ENCODE measurements around the gene TEAD1.
A peak's percentile ranks its signal among the peaks of the same experiment; 100 is the strongest.

The TEAD1 gene

DNA sequence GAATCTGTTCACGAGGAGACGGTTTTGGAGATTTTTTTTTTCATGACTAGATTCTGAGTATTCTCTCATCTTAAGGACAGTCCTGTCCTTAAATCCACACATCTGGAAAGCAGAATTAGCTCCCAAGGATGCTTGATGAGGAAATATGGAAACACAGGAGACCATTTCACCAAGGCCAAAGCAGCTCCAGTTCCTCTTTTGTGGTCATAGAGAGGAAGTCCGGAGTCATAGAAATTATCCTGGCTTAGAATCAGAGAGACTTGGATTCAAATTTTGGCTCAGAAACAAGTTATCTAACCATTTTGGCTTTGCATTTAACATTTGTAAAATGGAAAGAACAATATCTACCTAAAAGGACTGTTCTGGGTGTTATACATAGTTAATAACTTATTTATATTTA is 7.3 kb upstream of the TEAD1 start:
- no peak for DNase-seq (ENCODE audit: low spot score)

DNA sequence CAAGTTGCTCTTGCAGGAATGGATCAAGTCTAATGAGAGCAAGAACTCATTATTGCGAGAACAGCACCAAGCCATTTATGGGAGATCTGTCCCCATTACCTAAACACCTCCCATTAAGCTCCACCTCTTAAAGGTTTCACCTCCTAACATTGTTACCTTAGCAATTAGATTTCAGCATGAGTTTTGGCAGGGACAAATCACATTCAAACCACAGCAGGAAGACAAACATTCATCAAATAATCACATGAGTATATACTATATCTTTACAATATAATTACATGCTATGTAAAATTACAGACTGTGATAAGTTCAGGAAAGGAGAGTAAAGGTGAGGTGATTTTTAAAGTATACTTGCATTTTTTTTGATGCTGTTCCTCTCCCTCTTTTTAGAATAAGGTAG is 6.6 kb upstream of the TEAD1 start:
- DNase-seq (ENCODE audit: low spot score): no peak

GRCh38 chr11:12668166-12668565 is 6.1 kb upstream of the TEAD1 start:
- no peak for DNase-seq (ENCODE audit: low spot score)

DNA sequence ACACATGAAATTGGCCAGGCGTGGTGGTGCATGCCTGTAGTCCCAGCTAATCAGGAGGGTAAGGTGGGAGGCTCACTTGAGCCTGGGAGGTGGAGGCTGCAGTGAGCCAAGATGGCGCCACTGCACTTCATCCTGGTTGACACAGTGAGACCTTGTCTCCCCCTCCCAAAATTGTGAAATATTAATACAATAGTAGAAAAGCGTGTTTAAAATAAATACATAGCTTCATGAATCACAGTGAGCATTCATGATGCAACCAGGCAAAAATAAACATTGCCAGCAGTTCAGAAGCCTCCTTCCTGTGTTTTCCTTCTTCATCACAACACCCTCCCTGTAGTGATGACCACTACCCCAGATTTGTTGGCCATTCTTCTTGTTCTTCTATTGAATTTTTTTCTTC is 4.3 kb upstream of the TEAD1 start:
- DNase-seq (ENCODE audit: low spot score): no peak

- DNase-seq (ENCODE audit: low spot score): no peak
Observed at GRCh38 chr11:12671370-12671769, 2.9 kb upstream of the TEAD1 start.

DNA sequence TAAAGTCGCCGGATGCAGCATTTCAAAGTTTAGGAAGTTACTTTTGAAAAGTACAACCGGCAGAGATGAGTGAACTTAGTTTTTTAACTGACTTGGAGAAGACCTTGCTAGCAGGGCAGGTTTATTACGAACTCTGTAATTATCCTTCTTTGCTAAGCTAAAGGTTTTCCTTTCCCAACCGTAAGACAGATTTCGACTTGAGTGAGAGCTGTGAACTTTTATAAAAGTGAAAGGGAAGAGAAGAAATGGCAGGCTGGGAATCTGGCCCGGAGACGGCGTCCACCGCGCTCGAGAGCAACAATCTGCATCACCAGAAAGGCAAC is 659 bp upstream of the TEAD1 start:
- DNase-seq (ENCODE audit: low spot score): no peak

DNA sequence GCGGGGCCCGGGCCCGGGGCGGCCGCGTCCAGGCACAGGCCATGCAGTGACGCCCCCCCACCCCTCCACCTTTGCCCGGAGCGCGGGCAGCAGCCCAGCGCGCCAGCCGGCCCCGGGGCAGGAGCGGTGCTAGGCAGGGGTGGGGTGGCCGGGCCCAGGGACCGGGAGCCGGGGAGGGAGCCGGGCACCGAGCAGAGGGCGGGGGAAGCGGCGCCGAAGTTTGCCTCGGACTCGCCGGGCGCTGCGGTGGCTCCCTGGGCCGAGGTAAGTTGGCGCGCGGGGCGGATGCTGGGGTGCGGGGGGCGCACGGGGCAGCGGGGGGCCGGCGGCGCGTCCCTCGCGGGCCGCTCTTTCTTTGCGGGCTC is 332 bp downstream of the TEAD1 start:
- DNase-seq (ENCODE audit: low spot score): peak; percentile 41

DNA sequence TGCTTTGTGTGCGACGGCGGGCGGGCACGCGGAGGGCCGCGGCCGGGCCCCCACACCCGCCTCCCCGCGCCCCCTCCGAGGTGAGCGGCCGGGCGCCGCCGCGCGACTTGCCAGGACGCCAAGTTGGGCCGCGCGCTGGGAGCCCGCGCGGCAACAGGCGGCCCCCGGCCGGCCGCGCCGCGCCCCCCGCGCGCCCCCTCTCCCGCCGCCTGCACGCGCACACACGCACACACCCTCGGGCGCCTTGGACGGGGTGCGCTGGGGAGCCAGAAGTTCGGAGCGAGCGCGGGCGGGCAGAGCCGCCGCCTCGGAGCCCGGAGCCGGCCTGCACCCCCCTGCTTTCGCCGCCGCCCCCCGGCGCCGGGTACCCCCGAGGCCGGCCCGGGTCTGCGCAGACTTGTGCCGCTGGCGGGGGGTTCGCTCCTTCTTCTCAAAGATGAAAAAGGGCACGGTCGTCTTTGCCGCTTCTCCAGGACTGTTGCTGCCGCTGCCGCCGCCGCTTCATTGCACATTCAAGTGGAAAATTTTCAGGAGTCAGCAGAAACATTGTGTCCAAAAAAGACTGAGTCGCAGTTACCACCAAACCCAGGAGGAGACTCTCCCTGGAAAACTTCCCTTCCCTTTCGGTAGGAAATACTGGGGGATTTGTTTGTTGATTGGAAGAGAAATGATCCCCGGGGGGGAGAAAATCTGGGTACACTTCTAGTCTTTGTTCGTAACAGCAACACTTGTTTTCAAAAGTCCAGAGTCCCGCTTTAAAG is 895 bp downstream of the TEAD1 start:
- DNase-seq (ENCODE audit: low spot score): no peak

GRCh38 chr11:12675951-12676711 is 1.9 kb downstream of the TEAD1 start:
- no peak for DNase-seq (ENCODE audit: low spot score)

DNA sequence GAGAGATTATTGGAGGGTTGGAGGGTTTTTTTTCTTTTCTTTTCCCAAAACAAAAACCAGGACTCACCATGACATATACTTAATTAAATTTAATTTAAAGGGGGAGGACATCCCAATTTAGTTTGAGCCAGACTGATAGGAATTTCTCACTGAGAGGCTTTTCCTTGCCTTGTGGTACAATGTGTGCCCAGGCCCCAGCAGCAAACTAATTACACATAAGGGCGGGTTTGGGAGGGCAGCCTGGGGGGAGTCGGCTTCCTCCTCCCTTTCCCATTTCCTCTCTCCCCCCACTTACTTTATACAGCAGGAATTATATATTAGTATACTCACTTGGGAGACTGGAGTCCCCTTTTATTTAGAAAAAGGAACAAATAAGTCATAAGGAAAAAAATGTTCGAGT is 2.9 kb downstream of the TEAD1 start:
- DNase-seq (ENCODE audit: low spot score): no peak

DNA sequence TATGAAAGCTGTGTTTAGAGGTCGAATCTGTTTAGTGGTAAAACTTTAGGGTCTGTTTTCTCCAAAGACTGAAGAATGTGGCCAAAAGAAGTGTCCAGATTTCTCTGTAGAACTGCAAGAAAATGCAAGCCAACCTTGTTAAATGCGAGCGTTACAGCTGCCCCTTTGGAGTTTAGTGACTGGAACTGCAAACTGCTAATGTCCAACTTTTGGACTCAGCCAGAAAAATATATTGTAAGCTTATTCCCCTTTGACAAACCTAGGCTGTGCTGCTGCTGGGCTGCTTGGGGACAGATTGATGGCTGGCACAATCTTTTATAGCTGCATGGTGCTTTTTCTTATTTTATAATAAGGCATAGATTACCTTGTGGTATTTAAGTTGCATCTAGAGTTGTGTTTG is 3.9 kb downstream of the TEAD1 start:
- no peak for DNase-seq (ENCODE audit: low spot score)

GRCh38 chr11:12678991-12679390 is 4.8 kb downstream of the TEAD1 start:
- no peak for DNase-seq (ENCODE audit: low spot score)

DNA sequence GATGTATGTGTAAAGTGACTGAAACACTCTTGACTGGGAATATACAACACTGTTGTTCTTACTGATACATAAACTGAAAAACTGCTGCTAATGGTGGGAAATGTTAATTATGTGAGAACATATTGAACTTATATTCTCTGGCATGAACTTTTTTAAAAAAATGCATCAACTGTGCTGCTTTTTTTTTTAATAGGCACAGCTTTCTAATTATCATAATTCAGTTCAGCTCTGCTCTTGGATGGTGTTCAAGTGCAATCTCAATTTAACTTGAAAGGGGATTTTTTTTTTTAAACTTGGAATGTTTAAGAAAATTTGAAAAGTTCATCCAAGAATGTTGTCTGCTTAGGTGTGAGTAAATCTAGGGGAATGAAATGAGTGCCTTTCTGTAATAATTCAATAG is 5.2 kb downstream of the TEAD1 start:
- no peak for DNase-seq (ENCODE audit: low spot score)

DNA sequence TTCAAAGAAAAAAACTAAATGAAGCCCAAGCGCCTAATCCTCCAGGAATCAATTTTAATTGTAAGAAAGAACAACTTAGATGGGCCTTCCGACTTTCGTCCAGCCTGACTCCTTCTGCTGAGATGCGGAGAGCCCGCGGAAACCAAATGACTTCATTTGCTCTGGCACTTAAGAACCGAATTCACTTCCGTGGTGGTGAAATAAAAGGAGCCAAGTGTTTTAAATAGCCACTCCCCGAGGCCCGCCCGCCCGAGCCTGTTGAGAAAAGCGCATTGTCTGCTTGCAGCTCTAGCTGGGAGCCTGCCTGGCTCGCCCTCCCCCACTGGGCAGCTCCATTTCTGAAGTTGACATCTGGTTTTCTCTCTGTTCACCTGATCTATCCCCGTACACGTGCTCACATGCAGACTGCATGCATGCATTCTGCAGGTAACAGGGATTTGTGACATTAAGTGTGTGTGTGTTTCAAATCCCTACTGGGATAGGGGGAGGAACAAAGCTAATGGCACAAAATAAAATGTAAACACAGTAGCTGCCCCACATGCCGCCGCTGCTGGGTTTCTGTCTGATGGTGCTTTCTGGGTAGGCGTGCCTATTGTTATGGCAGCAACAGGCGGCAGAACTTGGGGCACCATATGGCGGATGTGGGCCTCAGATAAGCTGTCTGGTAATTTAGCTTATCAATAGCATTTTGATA is 6.2 kb downstream of the TEAD1 start:
- peak; percentile 74 for DNase-seq (ENCODE audit: low spot score)

DNA sequence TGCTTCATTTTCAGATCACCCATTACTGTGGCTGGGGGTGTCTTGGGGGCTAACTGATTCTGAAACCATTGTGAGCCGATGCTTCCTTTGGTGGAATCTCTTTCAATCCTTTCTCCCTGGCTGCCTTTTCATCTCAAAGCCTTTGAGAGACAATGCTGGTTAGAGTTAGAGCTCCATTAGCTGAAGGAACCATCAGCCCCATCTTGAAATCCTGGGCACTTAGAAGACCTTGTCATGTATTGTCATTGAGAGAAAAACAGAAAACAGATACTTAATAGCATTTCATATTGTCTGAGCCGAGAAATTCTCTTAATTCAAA is 6.7 kb downstream of the TEAD1 start:
- no peak for DNase-seq (ENCODE audit: low spot score)

DNA sequence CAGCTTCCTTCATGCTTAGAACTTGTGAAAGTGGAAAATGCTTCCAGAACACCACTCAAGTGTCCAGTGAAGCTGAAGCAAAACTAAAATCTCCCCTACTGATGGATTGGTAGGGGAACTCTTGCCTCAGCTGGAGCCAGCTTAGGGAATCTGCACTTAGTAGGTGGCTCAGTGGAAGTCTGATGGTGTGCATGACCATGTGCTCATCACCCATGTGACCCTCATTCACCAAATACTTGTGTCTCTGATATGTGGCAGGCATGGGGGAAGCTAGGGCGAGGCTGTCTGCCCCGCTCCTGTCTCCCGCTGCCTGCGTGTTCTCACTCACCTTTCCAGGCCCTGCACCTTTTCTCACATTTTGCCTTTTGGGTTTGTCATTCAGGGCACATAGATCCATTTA is 7.2 kb downstream of the TEAD1 start:
- no peak for DNase-seq (ENCODE audit: low spot score)

- no peak for DNase-seq (ENCODE audit: low spot score)
Observed at GRCh38 chr11:12682288-12682687, 8.1 kb downstream of the TEAD1 start.

DNA sequence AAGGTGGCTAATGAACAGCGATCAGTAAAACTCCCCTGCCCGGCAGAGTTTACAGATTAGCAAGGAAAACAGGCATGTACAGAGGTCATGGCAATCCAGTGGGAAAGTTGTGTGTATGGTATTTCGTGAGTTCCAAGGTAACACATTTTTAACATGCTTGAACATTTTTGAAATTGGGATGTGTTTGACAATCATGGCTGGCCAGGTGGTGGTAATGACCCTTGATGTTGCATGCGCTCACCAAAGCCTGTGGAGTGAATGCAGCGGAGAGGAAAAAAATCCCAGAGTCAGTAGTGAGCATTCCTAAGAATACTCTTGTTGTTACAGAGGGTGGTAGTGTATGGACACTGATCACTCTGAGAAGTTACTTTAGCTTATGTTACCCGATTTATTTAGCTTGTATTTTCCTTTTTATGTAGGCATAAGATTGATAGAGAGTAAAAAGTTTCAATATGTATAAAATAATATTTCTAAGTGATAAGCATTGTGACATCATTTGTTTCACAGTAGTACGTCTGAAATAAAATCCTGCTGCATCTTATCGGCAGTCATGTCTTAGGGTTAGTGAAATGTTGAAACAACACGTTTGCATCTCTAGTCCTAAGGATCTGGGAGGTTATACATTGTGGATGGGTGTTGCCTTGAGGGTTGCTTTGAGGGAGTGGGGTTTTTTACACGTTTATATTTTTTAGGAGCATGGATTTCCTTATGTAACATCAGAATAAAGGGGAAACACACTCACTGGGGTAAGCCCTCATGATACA is 8.7 kb downstream of the TEAD1 start:
- DNase-seq (ENCODE audit: low spot score): no peak

- no peak for DNase-seq (ENCODE audit: low spot score)
Observed at GRCh38 chr11:12683874-12684273, 9.7 kb downstream of the TEAD1 start.

DNA sequence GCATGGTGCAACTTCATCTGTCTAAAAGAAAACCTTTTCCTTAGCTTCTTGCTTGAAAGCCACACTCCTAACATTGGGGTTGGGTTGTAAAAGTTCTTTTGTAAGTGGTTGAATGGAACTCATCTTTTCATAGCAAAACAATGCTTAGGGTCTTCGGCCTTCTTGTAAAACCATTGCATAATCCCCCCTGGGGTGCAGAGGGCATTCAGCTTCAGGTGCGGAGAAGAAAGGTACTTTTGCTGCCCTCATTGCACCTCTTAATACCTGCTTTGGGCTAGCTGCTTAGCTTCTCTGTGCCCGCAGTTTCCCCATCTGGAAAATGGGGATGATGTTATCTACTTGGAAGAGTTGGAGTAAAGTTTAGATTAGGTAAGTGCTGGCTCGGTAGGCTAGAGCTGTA is 10.1 kb downstream of the TEAD1 start:
- DNase-seq (ENCODE audit: low spot score): no peak

DNA sequence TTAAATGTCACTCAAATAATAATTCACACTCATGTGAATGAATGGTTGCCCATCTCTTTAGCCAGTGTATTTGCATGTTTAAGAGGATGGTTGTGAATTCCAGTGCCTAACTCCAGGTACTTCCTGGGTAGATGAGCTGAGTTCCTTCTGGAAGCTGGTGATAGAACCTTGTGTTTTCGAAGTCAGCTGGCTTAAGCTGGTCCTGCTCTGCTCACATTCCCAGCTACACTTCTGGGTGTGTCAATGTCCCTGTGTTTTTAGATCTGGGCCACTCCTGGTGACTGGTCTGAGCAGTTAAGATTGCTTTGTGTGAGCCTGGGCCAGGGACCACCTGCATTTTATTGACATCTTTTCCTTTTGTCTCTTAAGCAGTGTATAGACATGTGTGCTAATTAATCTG is 10.6 kb downstream of the TEAD1 start:
- no peak for DNase-seq (ENCODE audit: low spot score)

GRCh38 chr11:12685229-12685628 is 11.0 kb downstream of the TEAD1 start:
- no peak for DNase-seq (ENCODE audit: low spot score)
